ENCODE data around the gene ZFAND3.

Gene ZFAND3

DNA sequence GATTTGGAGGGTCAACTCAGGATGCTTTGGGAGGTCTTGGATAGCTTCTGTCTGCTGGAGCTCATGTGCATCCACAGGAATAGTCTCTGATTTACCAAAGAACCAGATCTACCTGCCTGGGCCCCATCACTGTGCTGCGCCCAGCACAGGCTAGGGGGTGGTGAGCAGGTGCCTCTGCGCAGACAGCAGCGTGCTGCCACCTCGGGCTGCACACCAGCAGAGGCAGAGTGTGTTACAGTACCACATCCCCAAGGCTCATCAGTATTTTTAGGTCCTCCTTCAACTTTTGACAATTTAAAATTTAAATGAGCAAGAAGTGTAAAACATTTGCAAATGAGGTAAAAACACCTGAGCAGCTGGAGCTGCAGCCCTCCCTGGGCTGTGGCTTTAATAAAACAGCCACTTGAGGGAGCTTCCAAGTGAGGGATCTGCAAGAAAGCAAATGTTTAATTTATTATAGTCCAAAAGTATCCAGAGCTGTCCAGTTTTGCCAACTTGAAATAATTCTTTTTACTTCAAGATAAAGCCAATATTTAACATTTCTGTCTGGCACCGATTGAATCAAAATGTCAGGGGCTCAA is 324.9 kb downstream of the ZFAND3 start:
- no peak for DNase-seq (ENCODE audit: extremely low read depth, low read depth)
- H3K4me3 ChIP-seq (replicated peaks; ENCODE audit: low read depth, low read length), result no peak overlapping the region
- TF ChIP-seq, protein P1, sequence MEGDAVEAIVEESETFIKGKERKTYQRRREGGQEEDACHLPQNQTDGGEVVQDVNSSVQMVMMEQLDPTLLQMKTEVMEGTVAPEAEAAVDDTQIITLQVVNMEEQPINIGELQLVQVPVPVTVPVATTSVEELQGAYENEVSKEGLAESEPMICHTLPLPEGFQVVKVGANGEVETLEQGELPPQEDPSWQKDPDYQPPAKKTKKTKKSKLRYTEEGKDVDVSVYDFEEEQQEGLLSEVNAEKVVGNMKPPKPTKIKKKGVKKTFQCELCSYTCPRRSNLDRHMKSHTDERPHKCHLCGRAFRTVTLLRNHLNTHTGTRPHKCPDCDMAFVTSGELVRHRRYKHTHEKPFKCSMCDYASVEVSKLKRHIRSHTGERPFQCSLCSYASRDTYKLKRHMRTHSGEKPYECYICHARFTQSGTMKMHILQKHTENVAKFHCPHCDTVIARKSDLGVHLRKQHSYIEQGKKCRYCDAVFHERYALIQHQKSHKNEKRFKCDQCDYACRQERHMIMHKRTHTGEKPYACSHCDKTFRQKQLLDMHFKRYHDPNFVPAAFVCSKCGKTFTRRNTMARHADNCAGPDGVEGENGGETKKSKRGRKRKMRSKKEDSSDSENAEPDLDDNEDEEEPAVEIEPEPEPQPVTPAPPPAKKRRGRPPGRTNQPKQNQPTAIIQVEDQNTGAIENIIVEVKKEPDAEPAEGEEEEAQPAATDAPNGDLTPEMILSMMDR (IDR thresholded peaks at IDR 0.05; ENCODE audit: low read depth, low read length, missing control alignments), result no peak

DNA sequence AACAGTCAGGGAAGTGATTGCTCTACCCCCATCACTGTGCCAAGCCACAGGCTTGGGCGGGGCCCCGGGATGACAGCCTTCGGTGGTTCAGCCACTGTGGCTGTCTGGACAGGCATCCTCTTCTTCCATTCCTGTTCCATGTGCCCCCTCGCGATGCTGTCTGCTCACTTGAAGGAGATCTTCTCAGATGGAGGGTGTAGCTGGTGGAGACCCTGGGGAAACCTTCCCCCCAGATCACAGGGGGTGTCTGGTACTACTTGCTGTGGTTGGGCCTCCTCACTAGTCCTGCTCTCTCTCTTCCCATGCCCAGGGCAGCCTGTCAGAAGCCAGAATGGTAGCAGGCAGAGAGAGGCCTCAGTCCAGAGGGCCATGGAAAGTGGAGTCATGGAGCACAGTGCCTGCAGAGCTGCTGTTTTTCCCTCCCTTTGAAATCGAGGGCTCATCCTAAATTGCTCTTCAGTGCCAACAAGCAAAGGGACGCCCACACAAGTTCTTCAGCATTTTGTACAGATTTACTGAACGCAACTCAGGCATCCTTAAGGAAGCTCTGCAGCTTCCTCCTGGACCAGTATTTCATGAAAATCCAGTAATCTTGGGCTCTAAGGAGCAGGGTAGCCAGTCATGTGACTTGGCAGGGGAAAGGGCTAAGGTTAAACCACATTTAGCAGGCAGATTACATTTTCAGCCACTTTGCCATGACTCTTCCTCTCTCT is 326.6 kb downstream of the ZFAND3 start:
- TF ChIP-seq, protein P1 (IDR thresholded peaks at IDR 0.05; ENCODE audit: low read depth, low read length, missing control alignments), result no peak
- no peak overlapping the region for H3K4me3 ChIP-seq (replicated peaks; ENCODE audit: low read depth, low read length)
- no peak for DNase-seq (ENCODE audit: extremely low read depth, low read depth)

- TF ChIP-seq, protein P1 (IDR thresholded peaks at IDR 0.05; ENCODE audit: low read depth, low read length, missing control alignments), result no peak
- DNase-seq (ENCODE audit: extremely low read depth, low read depth), result no peak
- H3K4me3 ChIP-seq (replicated peaks; ENCODE audit: low read depth, low read length), result no peak overlapping the region
These were observed 327.2 kb downstream of the ZFAND3 start for GRCh38 chr6:38146734-38147027.

- no peak for DNase-seq (ENCODE audit: extremely low read depth, low read depth)
- H3K4me3 ChIP-seq (replicated peaks; ENCODE audit: low read depth, low read length), result no peak overlapping the region
- TF ChIP-seq, protein P1 (IDR thresholded peaks at IDR 0.05; ENCODE audit: low read depth, low read length, missing control alignments), result no peak
These were observed 329.1 kb downstream of the ZFAND3 start for GRCh38 chr6:38148606-38149005.

- TF ChIP-seq, protein P1 (IDR thresholded peaks at IDR 0.05; ENCODE audit: low read depth, low read length, missing control alignments), result no peak
- no peak overlapping the region for H3K4me3 ChIP-seq (replicated peaks; ENCODE audit: low read depth, low read length)
- no peak for DNase-seq (ENCODE audit: extremely low read depth, low read depth)
These were observed 330.0 kb downstream of the ZFAND3 start for GRCh38 chr6:38149531-38149930.

DNA sequence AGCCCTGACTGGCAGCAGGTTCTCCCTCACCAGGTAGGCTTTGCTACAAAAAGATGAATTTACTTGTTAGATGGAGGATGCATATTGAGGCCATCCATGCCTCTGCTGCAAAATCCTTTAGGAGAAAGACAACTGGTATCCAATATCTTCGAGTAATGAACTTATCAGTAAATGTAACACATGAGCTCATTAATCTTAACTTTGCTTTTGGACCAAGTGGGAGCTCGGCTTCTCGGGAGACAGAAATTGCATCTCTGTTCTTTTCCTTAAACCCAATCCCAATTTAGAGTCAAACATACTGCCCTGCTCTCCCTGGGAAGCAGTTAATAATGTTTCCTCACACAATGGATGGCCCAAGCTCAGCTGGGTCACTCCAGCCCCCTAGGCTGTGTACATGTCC is 330.5 kb downstream of the ZFAND3 start:
- TF ChIP-seq, protein P1 (IDR thresholded peaks at IDR 0.05; ENCODE audit: low read depth, low read length, missing control alignments), result no peak
- no peak overlapping the region for H3K4me3 ChIP-seq (replicated peaks; ENCODE audit: low read depth, low read length)
- no peak for DNase-seq (ENCODE audit: extremely low read depth, low read depth)

All from HFF-Myc (cell line).